Testis (tissue), 3 donors: ENCODE results near the gene SRBD1. TPM values are rescaled to one million over a fixed set of nuclear protein-coding genes. Genes with fewer than 3 reads are reported as not detected.

Experiments
- DNase-seq: peaks from one replicate; pipeline ENCODE4 v3.0.0-alpha.2; 2019
- H3K27ac ChIP-seq, 2 donors: fragments of 200-600 bp; sonication (generic); one replicate each; pipeline ENCODE4 v1.5.1; 2019
- H3K27me3 ChIP-seq: fragments of 200-600 bp; sonication (generic); one replicate; pipeline ENCODE4 v1.5.1; 2019
- H3K36me3 ChIP-seq: fragments of 200-600 bp; sonication (generic); one replicate; pipeline ENCODE4 v1.5.1; 2017; ENCODE audit warnings: low read depth; ENCODE audit errors: missing control alignments
- H3K4me1 ChIP-seq: fragments of 200-600 bp; sonication (generic); one replicate; pipeline ENCODE4 v1.5.1; 2019
- H3K4me3 ChIP-seq, 2 donors: fragments of 200-600 bp; sonication (generic); one replicate each; pipeline ENCODE4 v1.5.1; 2017 to 2019
- H3K9me3 ChIP-seq: fragments of 200-600 bp; sonication (generic); one replicate; pipeline ENCODE4 v1.5.1; 2017
- POLR2A ChIP-seq: fragments of 450-650 bp; IDR thresholded peaks from one replicate; pipeline ENCODE4 v1.6.1; 2017; ENCODE audit warnings: antibody characterized with exemption, mild to moderate bottlenecking, moderate library complexity
- whole genome bisulfite sequencing, 2 donors: methylation state at CpG; one replicate each; pipeline ENCODE4 v1.1.5; 2018; 5-methylcytosine and 5-hydroxymethylcytosine counted together
- intact Hi-C: fragments of 100-400 bp; cut with DNase I; formaldehyde crosslinking; loops from one replicate; pipeline ENCODE4 v1.15.1; 2023; ENCODE audit warnings: low total_unique reads
- polyA plus RNA-seq: library from polyadenylated mRNA; stranded (reverse); fragments of 350-450 nt; fragmentation: Illumina TruSeq; extraction: RNeasy Lipid Tissue Mini Kit (QIAGEN cat#74804); gene quantifications from one replicate; pipeline ENCODE4 v1.2.3, GENCODE V29; 2014; ENCODE audit warnings: low read depth, low replicate concordance; ENCODE audit not compliant: insufficient read depth
- total RNA-seq, 2 donors: library from RNA; depleted of rRNA; stranded (reverse); fragments of >200 nt; gene quantifications; one replicate each; pipeline ENCODE4 v1.2.3, GENCODE V29; 2016
- TF ChIP-seq, protein P1 (sequence below), 3 experiments: fragments of 450-650 bp in 2 of 3; fragments of 200-600 bp in 1 of 3; sonication (generic) in 1 of 3; IDR thresholded peaks; one replicate each; pipeline ENCODE4 v1.5.1; 2016 to 2019; ENCODE audit warnings: antibody characterized with exemption in 3 of 3, mild to moderate bottlenecking in 2 of 3, moderate library complexity in 1 of 3

SRBD1 gene
- total and polyA plus RNA-seq, 3 donors from 2014 or later, result 9.0 to 29.7 (median 27.8) TPM

GRCh38 chr2:45439788-45440773 is 171.0 kb downstream of the SRBD1 start:
- Histone ChIP-seq H3K4me1 (no peaks in the 10 kb centered on the region), H3K4me3 (no peak overlapping the region), H3K27ac (no peak overlapping the region), H3K36me3 (no peaks in the 10 kb centered on the region), H3K9me3 (no peaks in the 10 kb centered on the region), H3K27me3 (no peaks in the 10 kb centered on the region)
- 93 to 94% methylated on average over 6 of the region's 6 CpGs for WGBS, 2 donors
- no peak for DNase-seq
- intact Hi-C loops, result no loop called here
- no peak for TF ChIP-seq POLR2A
- TF ChIP-seq, protein P1, sequence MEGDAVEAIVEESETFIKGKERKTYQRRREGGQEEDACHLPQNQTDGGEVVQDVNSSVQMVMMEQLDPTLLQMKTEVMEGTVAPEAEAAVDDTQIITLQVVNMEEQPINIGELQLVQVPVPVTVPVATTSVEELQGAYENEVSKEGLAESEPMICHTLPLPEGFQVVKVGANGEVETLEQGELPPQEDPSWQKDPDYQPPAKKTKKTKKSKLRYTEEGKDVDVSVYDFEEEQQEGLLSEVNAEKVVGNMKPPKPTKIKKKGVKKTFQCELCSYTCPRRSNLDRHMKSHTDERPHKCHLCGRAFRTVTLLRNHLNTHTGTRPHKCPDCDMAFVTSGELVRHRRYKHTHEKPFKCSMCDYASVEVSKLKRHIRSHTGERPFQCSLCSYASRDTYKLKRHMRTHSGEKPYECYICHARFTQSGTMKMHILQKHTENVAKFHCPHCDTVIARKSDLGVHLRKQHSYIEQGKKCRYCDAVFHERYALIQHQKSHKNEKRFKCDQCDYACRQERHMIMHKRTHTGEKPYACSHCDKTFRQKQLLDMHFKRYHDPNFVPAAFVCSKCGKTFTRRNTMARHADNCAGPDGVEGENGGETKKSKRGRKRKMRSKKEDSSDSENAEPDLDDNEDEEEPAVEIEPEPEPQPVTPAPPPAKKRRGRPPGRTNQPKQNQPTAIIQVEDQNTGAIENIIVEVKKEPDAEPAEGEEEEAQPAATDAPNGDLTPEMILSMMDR (IDR thresholded peaks at IDR 0.05), result no peak

- Histone ChIP-seq H3K9me3 (no peaks in the 10 kb centered on the region), H3K27ac (no peak overlapping the region), H3K4me3 (no peak overlapping the region), H3K4me1 (no peaks in the 10 kb centered on the region), H3K27me3 (no peaks in the 10 kb centered on the region), H3K36me3 (no peaks in the 10 kb centered on the region)
- intact Hi-C loops, result no loop called here
- TF ChIP-seq, protein P1 (IDR thresholded peaks at IDR 0.05), result no peak
- TF ChIP-seq POLR2A, result no peak
- WGBS, 2 donors, result 87 to 94% methylated on average over 3 of the region's 3 CpGs
- no peak for DNase-seq
These were observed 172.0 kb downstream of the SRBD1 start for GRCh38 chr2:45438872-45439665.

DNA sequence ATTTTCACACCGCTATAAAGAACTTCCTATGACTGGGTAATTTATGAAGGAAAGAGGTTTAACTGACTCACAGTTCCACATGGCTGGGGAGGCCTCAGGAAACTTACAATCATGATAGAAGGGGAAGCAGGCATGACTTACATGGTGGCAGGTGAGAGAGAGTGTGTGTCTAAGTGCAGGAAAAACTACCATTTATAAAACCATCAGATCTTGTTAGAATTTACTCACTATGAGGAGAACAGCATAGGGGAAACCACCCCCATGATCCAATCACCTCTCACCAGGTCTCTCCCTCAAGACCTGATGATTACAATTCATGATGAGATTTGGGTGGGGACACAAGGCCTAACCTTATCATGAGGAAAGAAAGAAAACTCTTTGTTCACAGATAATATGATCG is 174.6 kb downstream of the SRBD1 start:
- Histone ChIP-seq H3K9me3 (no peaks in the 10 kb centered on the region), H3K27ac (no peak overlapping the region), H3K36me3 (no peaks in the 10 kb centered on the region), H3K4me1 (no peaks in the 10 kb centered on the region), H3K4me3 (no peak overlapping the region), H3K27me3 (no peaks in the 10 kb centered on the region)
- no peak for TF ChIP-seq POLR2A
- TF ChIP-seq, protein P1 (IDR thresholded peaks at IDR 0.05), result no peak
- intact Hi-C loops, result no loop called here
- 79 to 93% methylated on average over 2 of the region's 2 CpGs for WGBS, 2 donors
- no peak for DNase-seq

GRCh38 chr2:45435316-45435715 is 175.8 kb downstream of the SRBD1 start:
- 92 to 95% methylated on average over 3 of the region's 3 CpGs for WGBS, 2 donors
- no peaks in the 10 kb centered on the region for H3K27me3 ChIP-seq
- intact Hi-C loops, result no loop called here
- H3K4me1 ChIP-seq, result no peaks in the 10 kb centered on the region
- no peak for DNase-seq
- H3K9me3 ChIP-seq, result no peaks in the 10 kb centered on the region
- no peak for TF ChIP-seq POLR2A
- TF ChIP-seq, protein P1 (IDR thresholded peaks at IDR 0.05), result no peak
- H3K4me3 ChIP-seq, result no peak overlapping the region
- H3K27ac ChIP-seq, result no peak overlapping the region
- no peaks in the 10 kb centered on the region for H3K36me3 ChIP-seq
